LNCAP (cell line): ENCODE measurements around the gene TIPRL.

Experiments used
- CTCF ChIP-seq: fragments of 450-650 bp; IDR thresholded peaks from 2 replicates; pipeline ENCODE4 v1.5.1; 2017; ENCODE audit warnings: mild to moderate bottlenecking

The TIPRL gene

DNA sequence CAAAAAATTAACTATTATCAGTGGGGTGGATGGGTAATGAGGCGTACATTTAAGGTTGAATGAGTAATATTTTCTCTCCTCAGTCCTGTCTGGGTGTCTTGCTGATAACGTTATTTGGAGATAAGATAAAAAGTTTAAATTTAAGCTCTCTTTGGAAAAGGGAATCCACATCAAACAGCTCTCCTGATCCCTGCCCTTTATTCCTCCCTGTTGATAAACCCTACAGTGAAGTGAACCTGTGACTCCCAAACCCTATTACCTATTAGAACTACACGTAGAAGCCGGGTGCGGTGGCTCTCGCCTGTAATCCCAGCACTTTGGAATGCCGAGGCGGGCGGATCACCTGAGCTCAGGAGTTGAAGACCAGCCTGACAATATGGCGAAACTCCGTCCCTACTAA lies 32.1 kb upstream of the TIPRL start:
- TF ChIP-seq CTCF, result no peak

DNA sequence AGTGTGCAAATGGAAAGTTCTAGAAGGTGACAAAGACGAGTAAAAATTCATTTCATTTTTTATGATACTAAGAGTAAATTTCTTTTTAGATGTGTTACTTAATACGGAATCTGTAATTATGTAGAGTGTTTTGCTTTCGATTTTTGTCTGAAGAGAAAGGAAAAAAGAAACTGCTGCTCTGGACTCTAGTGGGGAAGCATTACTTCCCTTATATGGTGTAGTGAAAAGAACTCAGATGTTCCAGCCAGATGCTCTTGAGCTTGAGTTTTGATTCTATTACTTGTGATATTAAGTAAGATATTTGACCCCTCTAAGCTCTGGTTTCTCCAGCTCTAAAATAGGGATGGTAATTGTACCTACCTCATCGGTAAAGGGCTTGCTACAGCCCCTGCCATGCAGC lies 29.8 kb upstream of the TIPRL start:
- TF ChIP-seq CTCF, result no peak

- TF ChIP-seq CTCF, result no peak
Observed at GRCh38 chr1:168150283-168150682, 28.5 kb upstream of the TIPRL start.

DNA sequence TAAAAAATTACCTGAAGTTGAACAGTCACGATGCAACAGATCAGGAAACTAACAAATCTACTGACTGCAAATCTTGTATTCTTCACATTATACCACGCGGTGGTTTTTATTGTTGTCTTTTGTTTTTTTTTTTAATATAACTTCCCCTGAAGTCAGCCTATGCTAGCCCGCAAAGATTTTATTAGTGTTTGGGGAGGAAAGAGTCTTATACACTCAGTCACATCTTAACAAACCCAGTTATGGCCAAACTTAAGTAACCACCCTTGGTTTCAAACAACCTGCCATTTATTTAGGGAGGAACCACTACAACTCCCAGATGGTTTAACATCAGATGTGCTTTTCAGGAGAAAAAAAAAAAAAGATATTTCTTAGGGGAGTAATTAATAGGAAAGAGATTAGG lies 26.8 kb upstream of the TIPRL start:
- no peak for TF ChIP-seq CTCF

GRCh38 chr1:168155910-168156309 lies 22.9 kb upstream of the TIPRL start:
- TF ChIP-seq CTCF, result no peak

GRCh38 chr1:168157638-168158037 lies 21.1 kb upstream of the TIPRL start:
- TF ChIP-seq CTCF, result no peak

DNA sequence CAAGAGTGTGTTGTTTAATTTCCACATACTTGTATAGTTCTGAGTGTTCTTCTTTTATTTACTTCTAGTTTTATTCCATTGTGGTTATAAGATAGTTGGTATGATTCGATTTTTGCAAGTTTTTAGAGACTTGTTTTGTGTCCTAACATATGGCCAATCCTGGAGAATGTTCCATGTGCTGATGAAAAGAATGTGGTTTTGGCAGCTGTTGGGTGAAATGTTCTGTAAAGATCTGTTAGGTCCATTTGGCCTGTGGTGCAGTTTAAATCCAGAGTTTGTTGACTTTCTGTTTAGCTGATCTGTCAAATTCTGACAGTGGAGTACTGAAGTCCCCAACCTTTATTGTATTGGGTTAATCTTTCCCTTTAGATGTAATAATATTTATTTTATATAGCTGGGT lies 19.5 kb upstream of the TIPRL start:
- no peak for TF ChIP-seq CTCF

GRCh38 chr1:168159979-168160378 lies 18.8 kb upstream of the TIPRL start:
- TF ChIP-seq CTCF, result no peak
